Fibroblast of lung (primary cell): ENCODE results near the gene IL21R. TPM values are rescaled to one million over a fixed set of nuclear protein-coding genes. Genes with fewer than 3 reads are reported as not detected.

Experiments used
- DNase-seq, 2 donors: peaks; one replicate each; pipeline versions ENCODE4 v3.0.0 to v3.0.0-alpha.2; 2010; ENCODE audit warnings: low read depth in 2 of 2
- H2AFZ ChIP-seq: 2 replicates; pipeline ENCODE4 v1.5.1; 2012; ENCODE audit warnings: low read length, control low read depth, inconsistent platforms
- H3K27ac ChIP-seq: 2 replicates; pipeline ENCODE4 v1.5.1; 2011; ENCODE audit warnings: low read length, control low read depth; ENCODE audit not compliant: insufficient read depth
- H3K27me3 ChIP-seq: 2 replicates; pipeline ENCODE4 v1.5.1; 2011; ENCODE audit warnings: mild to moderate bottlenecking, low read length; ENCODE audit not compliant: control insufficient read depth, insufficient read depth
- H3K36me3 ChIP-seq: 2 replicates; pipeline ENCODE4 v1.5.1; 2011; ENCODE audit warnings: low read length; ENCODE audit not compliant: control insufficient read depth, insufficient read depth
- H3K4me1 ChIP-seq: 2 replicates; pipeline ENCODE4 v1.5.1; 2011; ENCODE audit warnings: low read length; ENCODE audit not compliant: control insufficient read depth, insufficient read depth; ENCODE audit errors: extremely low read depth
- H3K4me2 ChIP-seq: 2 replicates; pipeline ENCODE4 v1.5.1; 2011; ENCODE audit warnings: low read length, control low read depth; ENCODE audit not compliant: insufficient read depth; ENCODE audit errors: extremely low read depth
- H3K4me3 ChIP-seq, 4 experiments: fragments of 200-600 bp in 1 of 4; sonication (generic) in 1 of 4; replicated peaks in 1 of 4; 2 replicates each; pipeline ENCODE4 v1.5.1; 2011 to 2016; ENCODE audit warnings: low read length in 4 of 4, low read depth in 3 of 4, mild to moderate bottlenecking in 3 of 4, control low read depth in 2 of 4, inconsistent platforms in 1 of 4, mixed read lengths in 1 of 4; ENCODE audit not compliant: insufficient read depth in 1 of 4; ENCODE audit errors: control extremely low read depth in 1 of 4
- H3K79me2 ChIP-seq: 2 replicates; pipeline ENCODE4 v1.5.1; 2012; ENCODE audit warnings: mild to moderate bottlenecking, low read length, inconsistent platforms; ENCODE audit not compliant: control insufficient read depth, insufficient read depth
- H3K9ac ChIP-seq: 2 replicates; pipeline ENCODE4 v1.5.1; 2011; ENCODE audit warnings: mild to moderate bottlenecking, low read length, control low read depth; ENCODE audit not compliant: insufficient read depth
- H3K9me3 ChIP-seq: 2 replicates; pipeline ENCODE4 v1.5.1; 2012; ENCODE audit warnings: low read depth, low read length; ENCODE audit not compliant: control insufficient read depth, insufficient read depth
- H4K20me1 ChIP-seq: 2 replicates; pipeline ENCODE4 v1.5.1; 2011; ENCODE audit warnings: low read length; ENCODE audit not compliant: control insufficient read depth, insufficient read depth; ENCODE audit errors: extremely low read depth
- CTCF ChIP-seq, 2 donors: IDR thresholded peaks in 1 of 2; conservative IDR thresholded peaks in 1 of 2; 1 replicate in 1 of 2; 2 replicates in 1 of 2; pipeline ENCODE4 v1.5.1; 2011 to 2012; ENCODE audit warnings: low read length in 2 of 2, control low read depth in 1 of 2, inconsistent platforms in 1 of 2, low read depth in 1 of 2, mild to moderate bottlenecking in 1 of 2
- EZH2 ChIP-seq: IDR thresholded peaks from 2 replicates; pipeline ENCODE4 v1.5.1; 2012; ENCODE audit warnings: low read length, control low read depth, mild to moderate bottlenecking; ENCODE audit errors: missing control alignments
- polyA plus RNA-seq, 2 donors: library from polyadenylated mRNA; depleted of rRNA in 1 of 2; stranded (reverse) in 1 of 2; unstranded in 1 of 2; fragments of >200 nt; gene quantifications; 2 replicates each; pipeline ENCODE4 v1.2.1, GENCODE V29; 2011 to 2012; ENCODE audit warnings: missing spikeins in 1 of 2
- total RNA-seq: library from RNA; depleted of rRNA; stranded (reverse); fragments of >200 nt; gene quantifications from 2 replicates; pipeline ENCODE4 v1.2.1, GENCODE V29; 2014

The IL21R gene
- total and polyA plus RNA-seq, 2 donors (not counting 1 experiment from before 2014, with no cell fraction given) = 0.95 to 7.4 TPM

DNA sequence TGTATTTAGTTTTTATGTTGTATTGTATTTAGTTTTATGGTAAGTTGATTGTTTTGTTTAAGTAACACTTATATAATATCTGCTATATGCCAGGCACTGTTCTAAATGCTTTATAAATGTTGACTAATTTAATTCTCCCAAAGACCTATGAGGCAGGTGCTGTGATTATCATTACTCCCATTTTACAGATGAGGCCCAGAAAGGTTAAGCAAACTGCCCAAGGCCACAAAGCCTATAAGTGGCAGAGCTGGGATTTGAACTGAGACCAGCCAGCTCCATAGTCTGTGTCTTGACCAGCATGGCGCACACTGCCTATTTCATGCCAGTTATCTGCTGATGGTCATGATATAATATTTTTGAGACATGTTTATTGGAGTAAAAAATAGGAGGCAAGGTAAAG, 24.0 kb downstream of the IL21R start:
- H3K4me3 ChIP-seq = no peak overlapping the region
- H4K20me1 ChIP-seq = no peaks in the 10 kb centered on the region
- peaks cover 2% of the 10 kb centered on the region for H3K4me1 ChIP-seq
- H3K79me2 ChIP-seq = no peaks in the 10 kb centered on the region
- H3K36me3 ChIP-seq = no peaks in the 10 kb centered on the region
- TF ChIP-seq CTCF (conservative IDR thresholded peaks at IDR 0.05 in 1 of 2, IDR thresholded peaks at IDR 0.05 in 1 of 2; ENCODE audit: low read depth in 1 of 2, low read length in 2 of 2) = no peak
- TF ChIP-seq EZH2 = no peak
- H2AFZ ChIP-seq = no peak overlapping the region
- H3K9ac ChIP-seq = no peak overlapping the region
- DNase-seq = no peak
- H3K4me2 ChIP-seq = no peak overlapping the region
- H3K27me3 ChIP-seq = no peaks in the 10 kb centered on the region
- H3K9me3 ChIP-seq = no peaks in the 10 kb centered on the region
- H3K27ac ChIP-seq = no peak overlapping the region

- DNase-seq = peak; percentile 88 to 92
- Histone ChIP-seq H3K4me3 (peak overlapping the region in 1 of 4 experiments; percentile 10), H3K27me3 (no peaks in the 10 kb centered on the region), H3K27ac (no peak overlapping the region), H2AFZ (no peak overlapping the region), H3K9me3 (no peaks in the 10 kb centered on the region), H3K4me2 (no peak overlapping the region), H3K79me2 (no peaks in the 10 kb centered on the region), H3K36me3 (no peaks in the 10 kb centered on the region), H3K9ac (no peak overlapping the region), H4K20me1 (no peaks in the 10 kb centered on the region), H3K4me1 (peaks cover 2% of the 10 kb centered on the region)
- TF ChIP-seq CTCF (conservative IDR thresholded peaks at IDR 0.05 in 1 of 2, IDR thresholded peaks at IDR 0.05 in 1 of 2; ENCODE audit: low read depth in 1 of 2, low read length in 2 of 2) (peak; percentile 17 to 30), EZH2 (no peak)
Measured at GRCh38 chr16:27426423-27427408, 24.7 kb downstream of the IL21R start.

- H3K9ac ChIP-seq = no peak overlapping the region
- no peaks in the 10 kb centered on the region for H4K20me1 ChIP-seq
- H3K4me2 ChIP-seq = no peak overlapping the region
- no peaks in the 10 kb centered on the region for H3K9me3 ChIP-seq
- H3K4me1 ChIP-seq = peaks cover 6% of the 10 kb centered on the region
- H3K36me3 ChIP-seq = no peaks in the 10 kb centered on the region
- no peaks in the 10 kb centered on the region for H3K27me3 ChIP-seq
- H3K79me2 ChIP-seq = no peaks in the 10 kb centered on the region
- no peak overlapping the region for H3K27ac ChIP-seq
- peak overlapping the region in 1 of 4 experiments; percentile 10 for H3K4me3 ChIP-seq
- TF ChIP-seq EZH2 = no peak
- TF ChIP-seq CTCF (conservative IDR thresholded peaks at IDR 0.05 in 1 of 2, IDR thresholded peaks at IDR 0.05 in 1 of 2; ENCODE audit: low read depth in 1 of 2, low read length in 2 of 2) = no peak
- H2AFZ ChIP-seq = no peak overlapping the region
- DNase-seq = no peak
Measured at GRCh38 chr16:27427538-27427937, 25.6 kb downstream of the IL21R start.
